Stimulated activated CD8-positive, alpha-beta memory T cell treated with anti-CD3 and anti-CD28 coated beads, Interleukin-12 subunit alpha, Interleukin-12 subunit beta, amount 100 ng/mL, for 24 hours (primary cell): ENCODE results near the gene TWF2.
"Not testable (repeated sequence)": the region's sequence is repeated elsewhere in the genome, so short reads cannot be mapped to it uniquely, and the experiment has no call there.

Source experiments
- DNase-seq: peaks from one replicate; pipeline ENCODE4 v3.0.0-alpha.2; 2020; ENCODE audit errors: extremely low read depth

The TWF2 gene

DNA sequence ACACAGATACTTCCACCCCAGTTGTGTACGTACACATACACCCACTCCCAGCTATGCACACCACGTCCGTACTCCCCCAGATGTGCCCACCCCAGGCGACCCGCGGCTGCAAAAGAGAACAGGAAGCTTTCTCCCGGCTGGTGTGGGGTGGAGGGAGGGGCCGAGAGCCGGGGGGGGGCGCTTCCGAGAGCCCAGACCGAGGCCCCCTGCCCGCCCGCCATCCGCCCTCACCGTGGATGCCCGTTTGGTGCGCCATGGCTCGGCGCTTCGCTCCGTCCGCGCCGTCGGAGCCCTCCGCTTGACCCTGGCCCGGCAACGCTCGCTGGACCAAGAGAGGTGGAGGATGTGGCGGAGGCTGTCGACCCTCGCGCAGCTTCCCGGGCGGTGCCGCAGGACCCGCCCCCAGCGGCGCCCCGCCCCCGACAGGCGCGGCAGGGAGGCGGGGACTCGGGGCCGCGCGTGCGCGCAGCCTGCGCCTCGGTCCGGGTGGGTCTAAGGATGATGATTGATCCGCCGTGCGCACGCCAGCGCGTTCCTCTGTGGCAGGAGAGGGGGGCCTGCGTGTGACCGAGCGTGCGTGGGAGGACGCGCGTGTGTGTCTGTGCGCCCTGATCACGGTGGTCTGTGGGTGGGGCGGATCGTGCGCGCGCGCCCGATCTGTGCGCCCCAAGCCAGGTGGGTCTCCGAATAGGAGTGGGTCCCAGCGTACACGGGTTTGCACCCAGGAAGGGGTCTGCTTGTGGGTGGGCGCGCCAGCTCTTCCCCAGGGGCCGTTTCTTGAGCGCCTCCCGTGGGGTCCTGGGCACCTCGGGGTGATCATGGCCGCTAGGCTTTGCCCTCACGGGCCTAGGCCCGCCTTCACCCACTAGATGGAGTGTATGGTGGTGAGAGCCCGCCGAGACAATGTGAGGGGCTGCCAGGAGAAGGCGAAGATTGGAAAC is at the start of gene TWF2:
Gene TWF2, minus strand, starts transcription at position 398 of the 941 bp plus-strand sequence. Its CDS starts 142 bp downstream, at position 256.
- peak; percentile 64 for DNase-seq

DNA sequence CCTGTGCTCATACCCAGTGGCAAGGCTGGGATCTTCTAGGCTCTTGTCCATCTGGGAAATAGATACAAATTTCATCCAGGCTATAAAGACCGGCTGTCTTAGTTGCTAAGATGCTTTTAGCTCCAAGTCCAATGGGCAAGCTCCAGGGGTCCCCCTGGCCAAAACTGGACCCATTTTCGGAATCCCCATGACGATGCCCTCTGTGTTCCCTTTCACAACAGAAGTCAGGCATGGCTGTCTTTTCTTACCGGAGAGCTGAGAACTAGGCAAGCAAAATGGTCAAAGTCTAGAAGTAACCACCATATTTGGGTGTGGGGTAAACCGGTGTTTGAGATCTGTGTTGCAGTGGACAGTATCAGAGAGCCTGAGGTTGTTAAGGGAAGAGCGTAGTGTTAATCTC is 49.7 kb upstream of the TWF2 start:
- DNase-seq, result no peak

DNA sequence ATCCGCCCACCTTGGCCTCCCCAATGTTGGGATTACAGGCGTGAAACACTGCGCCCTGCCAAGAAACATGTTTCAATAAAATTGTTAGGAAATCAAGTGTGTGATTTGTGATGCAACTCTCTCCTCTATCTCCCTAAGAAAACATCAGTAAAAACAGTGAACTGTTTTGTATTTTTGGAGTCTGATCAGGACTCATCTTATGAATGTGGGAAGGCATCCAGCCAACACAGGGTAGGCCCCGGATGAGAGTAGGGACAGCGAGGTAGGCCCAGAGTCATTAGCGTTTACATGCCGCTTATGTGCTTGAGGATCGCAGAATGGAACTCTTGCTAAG is 47.8 kb upstream of the TWF2 start:
- no peak for DNase-seq

DNA sequence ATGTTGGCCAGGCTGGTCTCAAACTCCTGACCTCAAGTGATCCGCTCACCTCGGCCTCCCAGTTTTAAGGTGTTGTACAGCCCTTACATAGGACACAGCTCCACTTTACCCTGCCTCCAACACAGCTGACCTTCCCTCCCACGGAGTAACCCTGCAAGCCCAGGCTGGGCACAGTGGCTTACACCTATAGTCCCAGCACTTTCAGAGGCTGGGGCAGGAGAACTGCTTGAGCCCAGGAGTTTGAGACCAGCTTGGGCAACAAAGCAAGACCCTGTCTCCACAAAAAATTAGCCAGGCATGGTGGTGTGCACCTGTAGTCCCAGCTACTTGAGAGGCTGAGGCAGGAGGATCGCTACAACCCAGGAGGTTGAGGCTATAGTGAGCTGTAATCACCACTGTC is 45.1 kb upstream of the TWF2 start:
- not testable (repeated sequence) for DNase-seq

DNA sequence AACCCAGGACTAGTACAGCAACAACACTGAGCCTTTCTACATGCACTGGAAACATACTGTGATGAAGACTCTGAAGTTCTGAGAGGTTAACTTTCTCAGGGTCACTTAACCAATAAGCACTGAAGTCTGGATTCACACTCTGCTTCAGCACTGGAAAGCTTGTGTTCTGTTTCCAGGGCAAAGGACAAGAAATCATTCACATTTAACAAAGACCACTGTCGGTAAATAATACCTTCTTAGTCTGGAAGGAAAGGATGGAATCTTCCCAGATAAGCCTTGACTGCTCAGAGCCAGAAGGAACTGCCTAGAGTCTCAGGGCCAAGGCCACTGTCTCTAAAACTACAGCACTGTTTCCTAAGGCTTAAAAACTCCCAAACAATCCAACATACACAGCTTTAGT is 44.3 kb upstream of the TWF2 start:
- DNase-seq, result no peak

DNA sequence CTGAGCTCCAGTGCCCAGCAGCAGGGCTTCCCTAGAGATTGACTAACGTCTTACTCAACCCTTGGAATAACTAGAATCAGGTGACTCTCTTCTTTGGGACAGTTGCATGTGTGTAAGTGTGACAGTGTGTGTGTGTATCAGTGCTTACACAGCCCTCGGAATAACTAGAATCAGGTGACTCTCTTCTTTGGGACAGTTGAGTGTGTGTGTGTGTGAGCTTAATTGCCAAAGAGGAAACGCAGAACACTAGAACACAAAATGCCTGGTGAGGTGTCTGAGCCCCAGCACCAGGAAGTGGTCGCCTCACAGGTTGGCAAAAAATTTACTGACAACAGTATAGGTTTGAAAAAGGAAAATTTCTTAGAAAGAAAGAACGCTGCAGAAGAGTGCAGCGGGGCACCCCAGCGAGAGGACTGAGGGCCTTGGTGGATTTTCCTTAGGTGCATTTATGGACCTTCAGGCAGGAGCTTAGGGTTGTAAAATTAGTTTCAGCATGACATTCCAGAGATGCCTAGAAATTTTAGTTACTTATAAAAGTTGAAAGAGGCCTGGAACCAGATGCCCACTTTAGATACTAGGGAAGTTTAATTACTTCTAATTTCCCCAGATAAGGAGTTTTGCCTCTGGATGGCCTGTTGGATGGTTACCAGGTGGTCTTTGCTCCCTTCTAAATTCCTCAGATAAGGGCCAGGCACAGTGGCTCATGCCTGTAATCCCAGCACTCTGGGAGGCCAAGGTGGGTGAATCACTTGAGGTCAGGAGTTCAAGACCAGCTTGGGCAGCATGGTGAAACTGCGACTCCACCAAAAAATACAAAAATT is 43.2 kb upstream of the TWF2 start:
- DNase-seq, result no peak

DNA sequence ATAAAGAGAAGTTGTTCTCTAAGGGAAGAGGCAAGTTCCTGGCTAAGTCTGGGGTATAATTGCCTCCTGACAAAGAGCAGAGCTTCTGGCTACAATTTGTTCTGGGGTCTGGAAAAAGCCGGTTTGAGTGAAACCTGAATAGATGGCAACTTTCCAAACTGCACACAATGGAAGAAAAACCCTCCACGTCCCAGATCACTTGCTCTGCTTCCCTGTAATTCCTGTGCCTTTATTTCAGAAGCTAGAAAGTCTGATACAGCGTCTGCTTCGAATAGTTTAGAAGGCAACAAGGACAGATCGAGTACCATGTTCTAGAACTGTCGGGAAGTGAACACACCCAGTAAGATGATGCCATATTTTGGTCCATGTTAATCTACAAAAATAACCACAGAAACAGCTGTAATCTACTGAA is 41.1 kb upstream of the TWF2 start:
- no peak for DNase-seq

DNA sequence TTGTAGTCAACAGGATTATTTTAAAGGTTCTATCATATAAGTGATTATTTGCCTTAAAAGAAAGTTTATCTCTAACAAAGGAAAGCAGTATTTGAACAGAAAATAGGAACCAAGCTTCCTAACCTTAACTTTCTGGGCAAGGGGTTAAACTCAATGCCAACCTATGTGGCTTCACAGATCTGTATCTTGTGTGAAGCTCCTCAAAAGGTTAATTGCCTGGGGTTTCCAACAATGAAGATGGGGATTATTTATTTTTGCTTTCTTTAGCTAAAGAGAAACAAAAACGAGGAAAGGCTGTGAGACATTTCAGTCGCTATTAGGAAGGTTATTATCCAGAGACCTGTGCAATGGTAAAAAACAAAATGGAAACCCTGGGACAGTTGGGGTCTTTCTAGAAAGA is 40.6 kb upstream of the TWF2 start:
- no peak for DNase-seq

DNA sequence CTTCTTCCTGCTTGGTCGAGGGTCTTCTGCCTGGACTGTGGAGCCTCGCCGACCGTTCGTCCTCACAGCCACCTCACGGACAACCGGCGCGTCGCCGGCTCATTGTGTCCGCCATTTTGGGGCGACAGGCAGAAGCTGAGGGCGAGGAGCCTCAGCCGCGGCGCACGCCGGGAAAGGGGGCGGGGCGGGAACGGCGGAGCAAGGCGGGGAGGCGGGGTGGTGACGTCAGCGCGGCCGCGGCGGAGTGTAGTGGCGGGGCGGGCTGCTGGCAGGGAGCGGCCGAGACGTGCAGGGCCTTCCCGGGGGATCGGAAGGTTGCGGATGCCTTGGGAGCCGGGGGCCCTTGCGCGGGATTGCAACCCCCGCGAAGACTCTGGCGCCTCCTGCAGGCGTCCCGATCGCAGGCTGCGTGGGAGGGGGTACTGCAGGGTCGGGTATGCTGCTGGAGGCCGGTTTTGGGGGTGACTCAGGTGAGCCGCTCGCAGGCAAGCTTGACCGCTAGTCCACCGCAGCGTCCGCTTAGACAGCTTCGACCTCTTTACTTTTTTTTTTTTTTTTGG is 39.6 kb upstream of the TWF2 start, which contains the start of gene WDR82:
Gene WDR82, minus strand, starts transcription at position 140 of the 560 bp plus-strand sequence. CDS start 288 bp downstream, outside the sequence.
- DNase-seq, result peak; percentile 98

DNA sequence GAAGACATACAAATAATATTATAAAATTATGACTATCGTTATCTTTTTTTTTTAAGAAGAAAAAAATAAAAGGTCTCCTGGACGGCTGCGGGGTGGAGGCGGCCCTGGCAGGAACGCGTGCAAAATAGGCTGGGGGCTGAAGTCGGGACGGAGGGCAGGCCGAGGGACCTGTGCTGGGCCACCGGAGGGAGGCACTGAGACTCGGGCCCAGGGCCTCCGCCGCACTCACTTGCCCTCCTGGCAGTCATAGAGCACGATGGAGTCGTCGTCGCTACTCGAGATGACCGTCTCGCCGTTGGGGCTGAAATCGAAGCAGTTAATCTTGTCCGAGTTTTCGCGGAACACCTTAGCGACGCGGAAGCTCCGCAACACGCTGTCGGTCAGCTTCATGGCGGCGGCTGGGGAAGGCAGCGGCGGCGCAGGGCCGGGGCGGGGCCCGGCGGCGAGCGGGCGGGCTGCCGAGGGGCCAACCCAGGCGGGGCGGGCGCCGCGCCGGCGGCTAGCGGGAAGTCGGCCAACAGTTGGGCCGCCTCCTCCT is 39.1 kb upstream of the TWF2 start:
- DNase-seq, result no peak

DNA sequence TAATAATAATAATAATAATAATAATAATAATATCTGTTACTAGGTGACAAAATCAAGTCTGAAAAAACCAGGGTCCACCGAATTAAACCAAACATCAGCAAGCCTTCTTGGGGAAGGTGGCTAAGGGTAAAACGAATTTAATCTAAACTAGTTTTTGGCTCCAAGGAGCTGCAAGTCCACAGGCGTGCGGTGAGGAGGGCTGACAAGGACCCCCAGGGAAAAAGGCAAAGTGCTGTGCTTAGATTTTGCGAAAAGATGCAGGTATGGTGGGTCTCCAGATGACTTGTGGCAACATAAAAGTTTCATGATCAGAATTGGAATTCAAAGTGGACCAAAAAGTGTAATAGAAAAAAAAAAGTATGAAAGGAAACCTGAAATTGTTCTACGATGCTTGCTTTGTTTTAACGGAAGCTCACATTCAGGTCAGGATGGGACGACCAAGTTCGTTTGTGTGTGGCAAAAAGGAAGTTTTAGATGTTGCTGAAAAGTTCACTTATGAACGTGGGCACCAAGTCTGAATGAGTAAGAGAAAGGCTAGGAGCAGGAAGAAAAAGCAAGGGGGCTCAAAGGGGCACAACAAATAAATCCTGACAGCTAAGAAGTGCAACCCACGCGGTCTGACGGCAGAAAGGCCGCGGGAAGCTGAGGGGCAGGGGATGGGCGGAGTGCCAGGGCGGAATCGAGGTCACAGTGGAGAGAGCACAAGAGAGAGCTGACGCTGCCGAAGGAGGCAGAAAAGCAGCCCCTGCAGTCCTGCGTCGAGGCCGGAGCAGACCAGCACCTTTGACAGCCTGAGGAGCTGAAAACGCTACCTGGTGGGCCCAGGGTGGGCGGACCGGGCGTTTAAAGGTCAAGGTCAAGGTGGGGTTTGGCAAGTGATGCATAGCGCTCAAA is 38.4 kb upstream of the TWF2 start:
- DNase-seq, result peak; percentile 55

DNA sequence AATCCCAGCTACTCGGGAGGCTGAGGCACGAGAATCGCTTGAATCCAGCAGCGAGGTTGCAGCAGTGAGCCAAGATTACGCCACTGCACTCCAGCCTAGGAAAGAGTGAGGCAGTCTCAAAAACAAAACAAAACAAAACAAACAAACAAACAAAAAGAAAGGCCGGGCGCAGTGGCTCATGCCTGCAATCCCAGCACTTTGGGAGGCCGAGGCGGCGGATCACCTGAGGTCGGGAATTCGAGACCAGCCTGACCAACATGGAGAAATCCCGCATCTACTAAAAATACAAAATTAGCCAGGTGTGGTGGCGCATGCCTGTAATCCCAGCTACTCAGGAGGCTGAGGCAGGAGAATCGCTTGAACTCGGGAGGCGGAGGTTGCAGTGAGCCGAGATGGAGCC is 35.8 kb upstream of the TWF2 start:
- not testable (repeated sequence) for DNase-seq

DNA sequence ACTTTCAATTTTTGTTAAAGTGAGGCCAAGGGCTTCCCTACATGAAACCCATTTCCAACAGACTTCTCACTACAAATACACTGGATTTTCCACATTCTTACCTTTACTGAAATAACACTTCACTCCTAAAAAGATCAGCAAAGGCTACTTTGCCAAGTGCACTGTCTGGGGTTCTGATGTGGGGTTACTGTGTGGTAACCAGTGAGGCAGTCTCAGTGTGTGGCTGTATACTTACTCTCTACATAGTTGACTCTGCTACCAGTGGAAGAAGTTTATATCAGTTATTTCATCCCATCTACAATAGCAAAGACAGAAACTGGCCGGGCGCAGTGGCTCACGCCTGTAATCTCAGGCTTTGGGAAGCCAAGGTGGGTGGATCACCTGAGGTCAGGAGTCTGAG is 33.9 kb upstream of the TWF2 start:
- no peak for DNase-seq

DNA sequence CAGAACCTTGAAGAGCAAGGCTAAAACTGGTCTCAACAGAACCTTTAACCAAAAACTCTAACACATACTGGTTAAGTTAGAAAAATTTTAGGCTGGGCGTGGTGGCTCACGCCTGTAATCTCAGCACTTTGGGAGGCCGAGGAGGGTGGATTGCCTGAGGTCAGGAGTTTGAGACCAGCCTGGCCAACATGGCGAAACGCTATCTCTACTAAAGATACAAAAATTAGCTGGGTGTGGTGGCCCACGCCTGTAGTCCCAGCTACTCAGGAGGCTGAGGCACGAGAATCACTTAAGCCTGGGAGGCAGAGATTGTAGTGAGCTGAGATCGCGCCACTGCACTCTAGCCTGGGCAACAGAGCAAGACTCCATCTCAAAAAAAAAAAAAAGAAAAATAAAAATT is 33.2 kb upstream of the TWF2 start:
- DNase-seq, result not testable (repeated sequence)

DNA sequence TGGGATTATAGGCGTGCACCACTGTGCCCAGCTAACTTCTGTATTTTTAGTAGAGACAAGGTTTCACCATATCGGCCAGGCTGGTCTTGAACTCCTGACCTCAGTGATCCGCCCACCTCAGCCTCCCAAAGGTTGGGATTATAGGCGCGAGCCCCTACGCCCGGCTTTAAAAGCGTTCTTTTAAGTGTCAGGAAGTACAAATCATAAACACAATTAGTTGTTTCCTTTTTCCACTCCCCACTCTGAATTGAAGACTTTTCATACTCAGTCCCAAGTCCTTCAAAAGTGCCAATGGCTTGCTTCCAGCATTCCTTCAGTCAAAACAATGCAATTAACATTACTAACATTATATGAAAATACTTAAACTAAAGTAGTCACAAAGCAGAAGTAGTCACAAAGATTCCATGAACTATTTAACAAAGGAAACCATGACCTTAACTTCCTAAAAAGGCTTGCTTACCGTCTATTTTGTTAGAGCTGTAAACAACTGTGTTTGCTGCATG is 31.3 kb upstream of the TWF2 start:
- no peak for DNase-seq

DNA sequence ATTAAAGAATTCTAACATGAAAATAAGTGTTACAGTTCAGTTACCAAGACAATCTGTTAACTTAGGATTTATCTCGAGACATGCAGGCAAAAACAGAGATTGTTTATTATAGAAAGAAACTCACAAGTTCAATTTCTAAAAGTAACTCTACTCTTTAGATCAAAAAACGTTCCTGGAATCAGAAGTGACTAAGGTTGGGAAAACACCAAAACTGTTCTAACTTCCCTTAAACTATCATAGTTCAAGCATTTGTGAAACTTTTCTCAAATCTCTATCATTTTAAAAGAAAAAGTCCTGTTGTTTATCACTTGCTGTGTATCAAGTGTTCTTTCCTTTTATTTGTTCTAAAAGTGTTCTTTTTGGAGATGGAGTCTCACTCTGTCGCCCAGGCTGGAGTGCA is 30.8 kb upstream of the TWF2 start:
- no peak for DNase-seq

DNA sequence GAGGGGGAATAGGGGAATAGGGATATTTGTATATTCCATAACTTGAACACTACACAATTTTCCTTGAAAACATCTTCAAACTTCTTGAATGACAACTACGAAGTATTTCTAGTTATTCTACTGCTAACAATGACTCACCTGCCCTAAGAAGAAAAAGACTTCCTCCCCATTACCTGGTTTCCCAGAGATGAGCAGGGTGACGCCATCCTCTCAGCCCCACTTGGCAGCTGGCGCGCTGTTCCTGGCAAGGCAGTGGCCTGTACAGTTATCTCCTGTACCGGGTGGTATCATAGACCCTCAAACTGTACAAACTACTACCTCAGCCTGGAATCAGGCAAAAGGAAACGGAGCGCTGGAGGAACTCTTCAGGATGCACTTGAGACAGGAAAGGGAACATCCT is 29.1 kb upstream of the TWF2 start:
- DNase-seq, result no peak

DNA sequence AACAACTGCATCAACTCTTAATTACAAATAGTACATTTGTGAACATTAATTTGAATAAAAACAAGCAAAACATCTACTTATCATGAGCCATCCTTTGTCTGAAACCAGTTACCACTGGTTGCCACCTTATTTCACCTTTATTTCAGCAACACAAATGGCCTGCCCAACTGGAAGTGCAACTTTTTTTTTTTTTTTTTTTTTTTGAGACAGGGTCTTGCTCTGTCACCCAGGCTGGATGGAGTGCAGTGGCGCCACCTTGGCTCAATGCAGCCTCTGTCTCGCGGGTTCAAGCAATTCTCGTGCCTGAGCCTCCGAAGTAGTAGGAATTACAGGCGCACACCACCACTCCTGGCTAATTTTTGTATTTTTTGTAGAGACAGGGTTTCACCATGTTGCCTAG is 26.4 kb upstream of the TWF2 start:
- no peak for DNase-seq

DNA sequence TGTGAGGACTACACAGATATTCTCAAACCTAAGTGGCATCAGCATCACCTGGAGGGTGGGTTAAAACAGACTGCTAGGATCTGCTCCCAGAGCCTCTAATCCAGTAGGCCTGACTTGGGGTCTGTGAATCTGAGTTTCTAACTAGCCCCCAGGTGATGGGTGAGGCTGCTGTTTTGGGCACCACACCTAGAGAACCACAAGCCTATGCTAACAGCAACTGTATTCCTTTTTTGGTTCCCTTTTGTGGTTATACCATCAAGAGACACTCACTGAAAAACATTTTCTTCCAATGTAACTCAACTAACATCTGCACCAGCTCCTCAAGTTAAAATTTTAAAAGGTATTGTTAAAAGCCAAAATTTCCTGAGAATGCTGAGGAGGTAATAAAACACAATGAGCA is 23.5 kb upstream of the TWF2 start:
- no peak for DNase-seq

DNA sequence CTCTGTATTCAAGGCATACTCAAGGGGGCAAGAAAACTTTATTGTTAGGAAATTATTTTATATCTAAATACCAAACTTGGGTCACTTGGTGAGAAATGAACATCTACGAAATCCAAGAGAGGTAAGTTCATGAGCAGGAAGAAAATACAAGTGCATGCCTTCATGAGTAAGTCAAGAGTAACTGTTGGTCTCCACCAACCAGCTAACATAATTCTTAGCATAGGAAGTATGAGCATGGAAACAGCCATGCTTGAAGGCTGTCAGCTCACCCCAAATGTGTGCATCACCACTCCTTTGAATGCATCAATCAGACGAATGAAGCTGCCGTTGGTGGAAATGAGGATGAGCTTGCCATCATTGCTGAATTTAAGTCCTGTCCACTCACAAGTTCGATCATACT is 20.5 kb upstream of the TWF2 start:
- no peak for DNase-seq

DNA sequence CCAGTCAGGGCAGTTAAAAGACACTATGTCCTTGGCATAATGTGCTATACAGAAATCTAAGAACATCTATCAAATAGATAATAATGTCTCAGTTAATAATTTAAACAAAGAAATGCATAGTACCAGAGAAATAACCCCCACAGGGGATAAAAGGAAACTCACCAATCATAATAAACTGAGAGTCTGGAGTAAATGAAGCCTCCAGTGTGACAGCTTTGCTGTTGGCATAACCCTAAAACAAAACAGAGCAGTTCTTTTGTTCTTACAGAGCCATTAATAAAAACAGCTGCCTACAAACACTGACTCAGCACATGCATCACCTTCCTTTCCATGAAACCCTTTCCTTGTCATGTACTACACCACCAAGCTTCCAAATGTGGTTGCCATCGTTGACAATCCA is 20.1 kb upstream of the TWF2 start:
- DNase-seq, result no peak
